Kidney (tissue), 14 donors: Measurements from ENCODE around the gene LYZL4. TPM values are rescaled to one million over a fixed set of nuclear protein-coding genes. Genes with fewer than 3 reads are reported as not detected.

ENCODE experiments used
- DNase-seq, 5 donors: peaks; one replicate each; pipeline ENCODE4 v3.0.0-alpha.2; 2013 to 2020
- FAIRE-seq: peaks from 2 replicates; lab custom pipeline; 2012; peaks lifted over from hg19 to GRCh38; lab: Jason Lieb, UNC
- H3K27ac ChIP-seq, 2 donors: one replicate each; pipeline ENCODE4 v1.7.0; 2013; ENCODE audit warnings: low read depth in 2 of 2, low read length in 2 of 2, inconsistent platforms in 1 of 2
- H3K27me3 ChIP-seq: one replicate; pipeline ENCODE4 v1.7.1; 2013; ENCODE audit warnings: low read length, inconsistent platforms; ENCODE audit not compliant: control insufficient read depth, insufficient read depth
- H3K36me3 ChIP-seq, 3 donors: one replicate each; pipeline versions ENCODE4 v1.7.0 to v1.7.1; 2013; ENCODE audit warnings: low read length in 3 of 3, control low read depth in 1 of 3, inconsistent platforms in 1 of 3; ENCODE audit not compliant: insufficient read depth in 3 of 3, control insufficient read depth in 2 of 3
- H3K4me1 ChIP-seq, 3 donors: one replicate each; pipeline versions ENCODE4 v1.7.0 to v1.7.1; 2013; ENCODE audit warnings: low read length in 3 of 3, inconsistent platforms in 1 of 3, low read depth in 1 of 3; ENCODE audit not compliant: control insufficient read depth in 2 of 3, insufficient read depth in 2 of 3
- H3K4me3 ChIP-seq, 3 donors: one replicate each; pipeline versions ENCODE4 v1.7.0 to v1.8.1; 2013; ENCODE audit warnings: low read length in 3 of 3, control low read depth in 1 of 3, inconsistent platforms in 1 of 3
- H3K9ac ChIP-seq, 3 donors: one replicate each; pipeline versions ENCODE4 v1.7.0 to v1.7.1; 2013; ENCODE audit warnings: low read length in 3 of 3, control low read depth in 1 of 3, inconsistent platforms in 1 of 3
- H3K9me3 ChIP-seq, 3 donors: one replicate each; pipeline versions ENCODE4 v1.7.0 to v1.7.1; 2013; ENCODE audit warnings: low read length in 3 of 3, control low read depth in 1 of 3, inconsistent platforms in 1 of 3; ENCODE audit not compliant: control insufficient read depth in 2 of 3, insufficient read depth in 1 of 3
- intact Hi-C: fragments of 100-400 bp; cut with DNase I; formaldehyde crosslinking; loops from one replicate; pipeline ENCODE4 v1.11.1; 2022
- polyA plus RNA-seq: library from polyadenylated mRNA; stranded (reverse); fragments of 350-450 nt; fragmentation: Illumina TruSeq; extraction: RNeasy Lipid Tissue Mini Kit (QIAGEN cat#74804); gene quantifications from one replicate; pipeline ENCODE4 v1.2.3, GENCODE V29; 2014; ENCODE audit warnings: low read depth, low replicate concordance; ENCODE audit not compliant: insufficient read depth
- total RNA-seq: library from RNA; stranded (reverse); fragmentation: NEBNext Ultra II Directional; extraction: Animal tissue kit (Norgen Biotek cat#: 25700); gene quantifications from one replicate; pipeline ENCODE4 v1.2.1, GENCODE V29; 2021
- TF ChIP-seq, protein P1 (sequence below): IDR thresholded peaks from 3 replicates; pipeline ENCODE4 v1.5.1; 2012; ENCODE audit warnings: mild to moderate bottlenecking, moderate library complexity, borderline replicate concordance; ENCODE audit not compliant: insufficient read depth; ENCODE audit errors: extremely low read depth
- donor health status: control.
- donor health status: control.
- donor health status: control.
- donor health status: control.
- donor health status: control.
- donor health status: DM: yes; HTN: yes; CAD: no.
- donor health status: Normal renal cell carcinoma (clear cell type).

LYZL4 gene
- total and polyA plus RNA-seq, 2 donors from 2014 or later, result not detected

DNA sequence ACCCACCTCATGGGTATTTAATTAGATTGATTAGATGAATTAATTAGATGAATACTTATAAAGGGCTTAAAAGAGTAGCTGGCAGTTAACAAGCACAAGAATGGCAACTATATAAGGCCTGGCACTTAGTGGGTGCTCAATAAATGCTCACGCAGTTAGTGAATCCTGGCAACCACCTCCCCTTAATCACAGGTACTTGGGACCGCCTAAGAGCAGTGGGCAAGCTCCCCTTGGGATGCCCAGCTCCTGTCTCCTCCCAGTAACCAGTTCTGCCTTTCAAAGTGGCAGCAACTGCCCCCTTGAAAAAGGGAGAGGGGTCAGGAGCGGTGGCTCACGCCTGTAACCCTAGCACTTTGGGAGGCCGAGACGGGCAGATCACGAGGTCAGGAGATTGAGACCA, 4.6 kb downstream of the LYZL4 start:
- TF ChIP-seq, protein P1, sequence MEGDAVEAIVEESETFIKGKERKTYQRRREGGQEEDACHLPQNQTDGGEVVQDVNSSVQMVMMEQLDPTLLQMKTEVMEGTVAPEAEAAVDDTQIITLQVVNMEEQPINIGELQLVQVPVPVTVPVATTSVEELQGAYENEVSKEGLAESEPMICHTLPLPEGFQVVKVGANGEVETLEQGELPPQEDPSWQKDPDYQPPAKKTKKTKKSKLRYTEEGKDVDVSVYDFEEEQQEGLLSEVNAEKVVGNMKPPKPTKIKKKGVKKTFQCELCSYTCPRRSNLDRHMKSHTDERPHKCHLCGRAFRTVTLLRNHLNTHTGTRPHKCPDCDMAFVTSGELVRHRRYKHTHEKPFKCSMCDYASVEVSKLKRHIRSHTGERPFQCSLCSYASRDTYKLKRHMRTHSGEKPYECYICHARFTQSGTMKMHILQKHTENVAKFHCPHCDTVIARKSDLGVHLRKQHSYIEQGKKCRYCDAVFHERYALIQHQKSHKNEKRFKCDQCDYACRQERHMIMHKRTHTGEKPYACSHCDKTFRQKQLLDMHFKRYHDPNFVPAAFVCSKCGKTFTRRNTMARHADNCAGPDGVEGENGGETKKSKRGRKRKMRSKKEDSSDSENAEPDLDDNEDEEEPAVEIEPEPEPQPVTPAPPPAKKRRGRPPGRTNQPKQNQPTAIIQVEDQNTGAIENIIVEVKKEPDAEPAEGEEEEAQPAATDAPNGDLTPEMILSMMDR, result no peak
- no peak for DNase-seq
- H3K9ac ChIP-seq, result no peak overlapping the region
- no peak overlapping the region for H3K4me3 ChIP-seq
- H3K36me3 ChIP-seq, result no peaks in the 10 kb centered on the region
- no peaks in the 10 kb centered on the region for H3K9me3 ChIP-seq
- H3K4me1 ChIP-seq, result no peaks in the 10 kb centered on the region
- no peak overlapping the region for H3K27ac ChIP-seq
- FAIRE-seq, result no peak
- intact Hi-C loops, result no loop called here
- H3K27me3 ChIP-seq, result no peaks in the 10 kb centered on the region

DNA sequence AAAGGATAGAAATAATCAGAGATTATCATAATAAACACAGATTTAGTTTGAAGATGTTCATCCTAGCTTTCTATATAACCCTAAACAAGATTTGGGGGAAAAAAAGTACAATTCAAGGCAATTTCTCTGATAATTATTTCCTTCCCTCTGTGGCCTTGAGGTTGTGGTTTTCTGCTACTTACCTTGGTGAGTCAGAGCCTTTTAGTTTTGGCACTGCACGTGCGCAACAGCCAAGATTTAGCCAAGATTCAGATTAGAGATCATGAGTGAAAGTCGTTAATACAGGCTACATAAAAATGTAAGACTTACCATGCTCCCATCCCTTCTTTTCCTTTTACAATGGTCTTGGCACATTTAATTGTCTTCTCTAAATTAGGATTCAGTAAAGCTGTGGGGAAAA, 6.7 kb downstream of the LYZL4 start:
- no peak for FAIRE-seq
- TF ChIP-seq, protein P1, result no peak

DNA sequence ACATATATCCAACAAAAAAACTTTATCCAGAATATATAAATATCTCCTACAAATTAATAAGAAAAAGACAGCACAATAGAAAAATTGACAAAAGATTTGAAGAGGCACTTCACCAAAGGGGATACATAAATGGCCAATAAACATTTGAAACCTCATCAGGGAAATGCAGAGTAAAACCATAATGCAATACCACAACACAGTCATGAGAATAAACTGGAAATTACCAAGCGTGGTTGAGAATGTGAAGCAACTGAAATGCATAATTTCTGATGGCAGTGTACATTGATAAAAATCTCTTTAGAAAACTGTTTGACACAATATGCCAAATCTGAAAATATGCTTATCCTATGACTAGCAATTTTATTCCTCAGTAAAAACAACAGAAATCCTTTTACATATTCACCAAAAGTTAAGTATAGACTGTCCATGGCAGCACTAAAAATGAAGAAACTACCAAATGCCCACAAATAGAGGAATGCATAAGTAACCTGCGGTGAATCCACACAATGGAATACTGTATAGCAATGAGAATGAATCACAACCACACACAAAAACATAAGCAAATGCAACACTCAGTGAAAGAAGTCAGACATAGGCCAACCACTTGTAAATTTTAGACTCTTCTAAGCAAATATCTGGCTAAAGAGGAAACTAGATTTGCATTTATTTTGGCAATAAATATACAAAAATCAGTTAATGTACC, 7.9 kb downstream of the LYZL4 start:
- H3K27ac ChIP-seq, result no peak overlapping the region
- H3K4me3 ChIP-seq, result no peak overlapping the region

More for the DNA sequence above, 6.7 kb downstream of the LYZL4 start:
- Histone ChIP-seq H3K9me3 (no peaks in the 10 kb centered on the region), H3K9ac (no peak overlapping the region), H3K27ac (no peak overlapping the region), H3K36me3 (no peaks in the 10 kb centered on the region), H3K4me1 (no peaks in the 10 kb centered on the region), H3K4me3 (no peak overlapping the region), H3K27me3 (no peaks in the 10 kb centered on the region)
- intact Hi-C loops, result no loop called here
- DNase-seq, result no peak

More for the DNA sequence above, 7.9 kb downstream of the LYZL4 start:
- no peaks in the 10 kb centered on the region for H3K4me1 ChIP-seq
- no peaks in the 10 kb centered on the region for H3K36me3 ChIP-seq
- FAIRE-seq (no peak), DNase-seq (no peak)
- no peaks in the 10 kb centered on the region for H3K9me3 ChIP-seq
- TF ChIP-seq, protein P1, result no peak
- H3K9ac ChIP-seq, result no peak overlapping the region
- intact Hi-C loops, result no loop called here
- no peaks in the 10 kb centered on the region for H3K27me3 ChIP-seq
